Activated T-cell treated with anti-CD3 and anti-CD28 coated beads, Interleukin-2, amount 50 U/mL, for 72 hours (primary cell): ENCODE measurements around the gene GPC5. TPM values are rescaled to one million over a fixed set of nuclear protein-coding genes. Genes with fewer than 3 reads are reported as not detected.

Experiments
- ATAC-seq, 2 donors: fragments of 150-1000 bp; cut with Tn5 transposase; replicated peaks in 1 of 2; 2 replicates each; pipeline ENCODE4 v1.10.0; 2021; ENCODE audit warnings: moderate library complexity in 2 of 2, mild to moderate bottlenecking in 1 of 2
- DNase-seq, 2 donors: peaks; one replicate each; pipeline ENCODE4 v3.0.0; 2021 to 2022; ENCODE audit warnings: mixed read lengths in 1 of 2
- H3K27ac Mint-ChIP-seq: one replicate; pipeline ENCODE4 v1.8.0; 2022; ENCODE audit warnings: mild to moderate bottlenecking, moderate library complexity, mixed read lengths
- H3K27me3 Mint-ChIP-seq: one replicate; pipeline ENCODE4 v1.8.0; 2022; ENCODE audit warnings: low read depth, mixed read lengths
- H3K36me3 Mint-ChIP-seq, 2 donors: one replicate each; pipeline ENCODE4 v1.8.0; 2022; ENCODE audit warnings: mixed read lengths in 2 of 2, mild to moderate bottlenecking in 1 of 2; ENCODE audit not compliant: insufficient read depth in 2 of 2
- H3K4me1 Mint-ChIP-seq: one replicate; pipeline ENCODE4 v1.8.0; 2022; ENCODE audit warnings: low read depth, mixed read lengths
- H3K4me3 Mint-ChIP-seq, 2 donors: one replicate each; pipeline ENCODE4 v1.8.0; 2022; ENCODE audit warnings: mild to moderate bottlenecking in 2 of 2, mixed read lengths in 2 of 2, moderate library complexity in 2 of 2
- H3K9me3 Mint-ChIP-seq, 2 donors: one replicate each; pipeline ENCODE4 v1.8.0; 2022; ENCODE audit warnings: mixed read lengths in 2 of 2
- total RNA-seq, 2 donors: library from RNA; stranded (reverse); gene quantifications; one replicate each; pipeline ENCODE4 v1.2.3, GENCODE V29; 2022

The GPC5 gene
- total RNA-seq, 2 donors from 2014 or later: 0.14 TPM; not detected in 1

DNA sequence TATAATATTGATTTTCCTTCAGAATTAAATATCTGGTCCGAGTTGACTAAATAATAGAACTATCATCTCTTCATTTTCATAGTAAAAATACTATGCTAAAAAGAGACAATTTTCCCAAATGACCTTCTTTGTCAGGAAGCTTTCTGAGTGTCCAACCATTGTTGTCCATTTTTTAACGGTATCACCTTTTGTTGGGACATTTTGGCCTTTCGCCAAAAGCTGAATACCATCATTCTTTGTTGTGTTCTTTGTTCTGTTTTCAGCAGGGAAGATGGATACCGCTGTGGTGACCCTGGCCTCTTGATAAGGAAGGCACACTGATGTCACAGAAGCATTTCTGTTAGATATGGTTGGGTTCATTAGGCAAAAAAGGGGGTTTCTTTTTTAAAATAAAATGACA is 1173.8 kb downstream of the GPC5 start:
- no peak overlapping the region for H3K27ac Mint-ChIP-seq

DNA sequence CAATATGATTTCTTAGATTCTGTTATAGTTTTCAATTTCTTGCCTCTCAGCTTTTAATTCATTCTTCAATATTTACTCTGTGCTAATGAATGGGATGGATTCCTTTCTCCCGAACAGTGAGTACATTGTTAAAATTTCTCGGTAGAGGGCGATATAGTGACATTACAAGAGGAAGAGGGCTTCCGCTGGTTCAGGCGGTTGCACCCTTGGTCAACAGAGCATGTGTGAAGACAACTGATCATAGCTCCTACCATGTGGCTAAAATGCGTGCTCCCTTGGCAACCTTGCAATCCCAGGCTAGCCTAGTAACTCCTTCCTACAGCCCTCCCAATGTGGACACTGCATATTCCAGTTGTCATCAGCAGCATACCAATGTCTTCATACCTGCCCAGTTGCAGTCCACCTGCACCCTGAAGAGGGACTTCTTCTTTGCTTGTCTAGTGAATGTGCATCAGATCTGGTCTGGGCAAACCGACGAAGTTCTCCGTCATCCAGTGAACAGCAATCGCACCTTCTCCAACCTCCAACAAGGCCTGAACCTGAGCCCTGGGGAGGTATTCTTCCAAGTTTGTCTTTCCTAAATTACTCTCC is 1175.1 kb downstream of the GPC5 start:
- no peaks in the 10 kb centered on the region for H3K27me3 Mint-ChIP-seq
- H3K9me3 Mint-ChIP-seq: peaks cover 0 to 5% of the 10 kb centered on the region in 2 donors
- DNase-seq: no peak
- no peak overlapping the region for H3K4me3 Mint-ChIP-seq
- H3K27ac Mint-ChIP-seq: no peak overlapping the region
- H3K36me3 Mint-ChIP-seq: no peaks in the 10 kb centered on the region
- no peak for ATAC-seq
- no peaks in the 10 kb centered on the region for H3K4me1 Mint-ChIP-seq

More for the DNA sequence above, 1173.8 kb downstream of the GPC5 start:
- Mint-ChIP-seq H3K9me3 (peaks cover 0 to 2% of the 10 kb centered on the region in 2 donors), H3K4me1 (no peaks in the 10 kb centered on the region), H3K4me3 (no peak overlapping the region), H3K27me3 (no peaks in the 10 kb centered on the region), H3K36me3 (no peaks in the 10 kb centered on the region)
- ATAC-seq (no peak), DNase-seq (no peak)

DNA sequence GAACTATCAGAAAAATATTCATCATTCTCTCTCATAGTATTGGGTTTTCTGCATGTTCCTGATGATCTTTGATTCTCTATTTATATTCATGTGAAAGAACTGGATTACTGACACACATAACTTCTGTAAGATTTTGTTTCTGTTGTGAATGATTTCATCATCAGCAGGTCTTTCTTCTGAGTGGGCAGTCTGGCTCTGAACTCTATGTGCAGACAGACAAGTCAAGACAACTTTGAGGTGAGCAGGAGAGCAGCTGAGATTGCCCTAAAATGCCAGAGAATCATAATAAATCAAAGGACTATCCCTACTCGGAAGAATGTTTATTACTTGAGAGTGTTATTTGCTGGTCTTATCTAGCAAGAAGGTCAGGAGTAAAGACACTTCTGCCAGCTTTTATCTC is 1176.1 kb downstream of the GPC5 start:
- Mint-ChIP-seq H3K4me1 (no peaks in the 10 kb centered on the region), H3K4me3 (no peak overlapping the region), H3K27me3 (no peaks in the 10 kb centered on the region), H3K9me3 (peaks cover 0 to 7% of the 10 kb centered on the region in 2 donors), H3K36me3 (no peaks in the 10 kb centered on the region), H3K27ac (no peak overlapping the region)
- ATAC-seq (no peak), DNase-seq (no peak)

DNA sequence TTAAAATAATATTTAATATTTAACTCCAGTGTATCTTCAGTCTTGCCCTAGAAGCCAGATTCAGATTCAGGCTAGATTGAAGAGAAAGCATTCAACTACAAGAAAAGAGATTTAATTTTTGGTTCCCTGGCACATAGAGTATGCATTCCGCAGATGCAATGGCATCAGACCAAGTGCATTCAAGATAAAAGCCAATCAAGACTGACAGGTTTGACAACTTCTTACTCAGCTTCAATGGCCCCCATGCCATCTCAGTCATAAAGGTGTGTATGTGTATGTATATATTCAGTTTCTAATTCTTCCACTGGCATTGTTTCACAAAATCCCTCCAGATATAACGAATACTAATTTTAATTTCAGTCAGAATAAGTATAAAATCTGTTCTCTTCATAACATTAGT is 1177.4 kb downstream of the GPC5 start:
- H3K4me3 Mint-ChIP-seq: no peak overlapping the region
- H3K4me1 Mint-ChIP-seq: no peaks in the 10 kb centered on the region
- H3K36me3 Mint-ChIP-seq: no peaks in the 10 kb centered on the region
- H3K27ac Mint-ChIP-seq: no peak overlapping the region
- no peak for ATAC-seq
- no peaks in the 10 kb centered on the region for H3K27me3 Mint-ChIP-seq
- no peak for DNase-seq
- peaks cover 0 to 7% of the 10 kb centered on the region in 2 donors for H3K9me3 Mint-ChIP-seq

DNA sequence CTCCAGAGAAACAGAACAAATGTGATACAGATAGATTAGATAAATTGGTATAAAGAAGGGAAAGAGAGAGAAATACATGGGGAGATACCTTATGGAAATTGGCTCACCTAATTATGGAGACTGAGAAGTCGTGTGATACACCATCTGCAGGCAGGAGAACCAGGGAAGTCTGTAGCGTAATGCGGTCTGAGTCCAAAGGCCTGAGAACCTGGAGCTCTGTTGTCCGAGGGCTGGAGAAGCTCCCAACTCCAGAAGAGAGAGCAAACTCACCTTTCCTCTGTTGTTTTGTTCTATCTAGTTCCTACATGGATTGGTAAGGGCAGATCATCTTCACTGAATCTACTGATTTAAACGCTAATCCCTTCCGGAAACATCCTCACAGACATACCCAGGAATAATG is 1179.9 kb downstream of the GPC5 start:
- DNase-seq (no peak), ATAC-seq (no peak)
- Mint-ChIP-seq H3K27ac (no peak overlapping the region), H3K36me3 (no peaks in the 10 kb centered on the region), H3K4me1 (no peaks in the 10 kb centered on the region), H3K4me3 (no peak overlapping the region), H3K27me3 (no peaks in the 10 kb centered on the region), H3K9me3 (peaks cover 4 to 9% of the 10 kb centered on the region in 2 donors)

DNA sequence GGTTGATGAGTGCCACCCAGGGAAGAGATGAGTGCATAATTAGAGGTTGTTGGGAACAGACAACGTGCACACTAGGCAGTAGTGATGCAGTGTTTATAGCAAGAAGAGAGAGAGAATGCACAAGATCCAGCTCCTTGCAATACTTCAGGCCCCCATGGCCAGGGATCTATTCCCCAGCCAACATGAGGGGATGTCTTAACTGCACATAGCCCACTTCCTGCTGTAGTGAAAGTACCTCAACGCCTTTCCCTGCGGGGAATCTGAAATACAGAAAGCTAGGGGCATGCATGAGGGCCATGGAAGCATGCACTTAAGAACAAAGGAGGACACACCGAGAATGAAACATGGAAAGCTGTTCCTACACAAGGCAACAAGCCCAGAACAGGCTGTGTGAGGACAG is 1191.5 kb downstream of the GPC5 start:
- no peak for DNase-seq
- H3K27me3 Mint-ChIP-seq: no peaks in the 10 kb centered on the region
- H3K4me3 Mint-ChIP-seq: no peak overlapping the region
- H3K36me3 Mint-ChIP-seq: no peaks in the 10 kb centered on the region
- peaks cover 15 to 19% of the 10 kb centered on the region in 2 donors for H3K9me3 Mint-ChIP-seq
- ATAC-seq: no peak
- no peaks in the 10 kb centered on the region for H3K4me1 Mint-ChIP-seq
- no peak overlapping the region for H3K27ac Mint-ChIP-seq

DNA sequence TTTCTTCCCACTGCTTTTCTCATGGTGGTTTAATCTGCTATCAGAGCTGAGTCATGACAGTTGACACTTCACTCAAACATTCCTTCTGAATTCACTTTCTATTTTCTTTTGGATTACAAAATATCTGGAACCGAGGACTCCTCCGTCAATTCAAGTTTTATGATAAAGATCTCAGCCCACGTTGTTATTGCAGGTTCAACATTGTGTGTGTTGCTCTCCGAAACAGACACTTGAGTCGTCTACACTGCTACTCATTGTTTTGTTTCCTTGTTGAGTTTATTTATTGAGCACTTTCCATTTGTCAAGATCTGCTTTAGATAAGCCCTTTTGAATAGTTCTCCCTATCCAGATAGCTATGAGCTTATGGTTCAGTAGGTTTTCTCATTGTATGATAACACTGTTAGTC is 1192.1 kb downstream of the GPC5 start:
- Mint-ChIP-seq H3K27ac (no peak overlapping the region), H3K4me3 (no peak overlapping the region), H3K9me3 (peaks cover 13 to 19% of the 10 kb centered on the region in 2 donors), H3K27me3 (no peaks in the 10 kb centered on the region), H3K36me3 (no peaks in the 10 kb centered on the region), H3K4me1 (no peaks in the 10 kb centered on the region)
- ATAC-seq: no peak
- DNase-seq: no peak

DNA sequence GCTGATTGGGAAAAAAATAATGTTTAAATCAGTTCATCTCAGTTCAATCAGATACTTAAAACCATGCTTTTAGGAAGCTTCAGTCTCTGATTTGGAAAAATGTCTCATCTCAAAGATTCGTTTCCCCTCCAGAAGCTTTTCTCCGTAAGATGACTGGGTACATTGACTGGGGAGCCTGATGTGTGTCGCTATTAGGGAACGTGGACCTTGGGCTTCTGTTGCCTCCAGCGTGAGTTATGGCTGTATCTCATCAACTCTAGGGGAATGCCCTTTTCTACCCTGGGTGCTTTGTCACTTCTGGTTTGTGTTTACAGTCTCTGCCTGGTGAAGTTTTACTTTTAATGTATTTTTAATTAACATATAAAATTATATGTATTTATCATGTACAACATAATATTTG is 1192.7 kb downstream of the GPC5 start:
- H3K4me1 Mint-ChIP-seq: no peaks in the 10 kb centered on the region
- no peak overlapping the region for H3K27ac Mint-ChIP-seq

DNA sequence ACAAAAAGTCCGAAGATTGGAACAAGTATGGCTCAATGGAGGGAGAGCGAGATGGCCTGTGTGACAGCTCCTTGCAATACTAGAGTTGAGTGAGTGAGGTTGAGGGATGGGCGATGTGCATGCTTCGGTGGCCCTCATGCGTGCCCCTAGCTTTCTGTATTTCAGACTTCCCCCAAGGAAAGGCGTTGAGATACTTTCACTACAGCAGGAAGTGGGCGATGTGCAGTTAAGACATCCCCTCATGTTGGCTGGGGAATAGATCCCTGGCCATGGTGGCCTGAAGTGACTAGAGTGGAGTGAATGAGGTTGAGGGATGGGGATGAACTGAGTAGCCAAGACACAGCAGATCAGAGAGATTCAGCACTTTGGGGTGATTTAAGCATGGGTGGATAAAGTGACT is 1194.3 kb downstream of the GPC5 start:
- Mint-ChIP-seq H3K4me3 (no peak overlapping the region), H3K36me3 (no peaks in the 10 kb centered on the region), H3K27ac (no peak overlapping the region), H3K4me1 (no peaks in the 10 kb centered on the region), H3K9me3 (peaks cover 11 to 19% of the 10 kb centered on the region in 2 donors), H3K27me3 (no peaks in the 10 kb centered on the region)
- DNase-seq: no peak
- ATAC-seq: no peak

More for the DNA sequence above, 1192.7 kb downstream of the GPC5 start:
- ATAC-seq (no peak), DNase-seq (no peak)
- Mint-ChIP-seq H3K9me3 (peaks cover 13 to 19% of the 10 kb centered on the region in 2 donors), H3K4me3 (no peak overlapping the region), H3K36me3 (no peaks in the 10 kb centered on the region), H3K27me3 (no peaks in the 10 kb centered on the region)

DNA sequence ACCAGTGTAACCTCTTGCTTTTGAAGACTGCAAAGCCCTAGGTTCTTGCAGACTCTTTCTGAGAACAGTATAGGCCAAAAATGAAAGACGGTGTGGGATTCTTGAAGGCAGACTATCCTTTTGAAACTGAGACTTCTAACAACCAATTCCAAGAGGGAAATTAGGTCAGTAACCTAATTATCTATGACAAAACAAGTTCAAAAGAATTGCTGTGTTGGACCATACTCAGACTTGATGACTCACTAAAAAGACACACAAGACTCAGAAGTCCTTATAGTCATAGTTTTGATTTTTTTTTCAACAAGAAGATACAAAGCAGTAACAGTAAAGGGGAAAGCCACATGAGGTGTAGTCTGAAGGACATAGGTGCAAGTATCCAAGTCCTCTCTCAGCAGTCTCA is 1204.1 kb downstream of the GPC5 start:
- Mint-ChIP-seq H3K36me3 (no peaks in the 10 kb centered on the region), H3K27me3 (no peaks in the 10 kb centered on the region), H3K4me1 (no peaks in the 10 kb centered on the region), H3K9me3 (peaks cover 3 to 12% of the 10 kb centered on the region in 2 donors), H3K4me3 (no peak overlapping the region), H3K27ac (no peak overlapping the region)
- ATAC-seq: no peak
- no peak for DNase-seq

DNA sequence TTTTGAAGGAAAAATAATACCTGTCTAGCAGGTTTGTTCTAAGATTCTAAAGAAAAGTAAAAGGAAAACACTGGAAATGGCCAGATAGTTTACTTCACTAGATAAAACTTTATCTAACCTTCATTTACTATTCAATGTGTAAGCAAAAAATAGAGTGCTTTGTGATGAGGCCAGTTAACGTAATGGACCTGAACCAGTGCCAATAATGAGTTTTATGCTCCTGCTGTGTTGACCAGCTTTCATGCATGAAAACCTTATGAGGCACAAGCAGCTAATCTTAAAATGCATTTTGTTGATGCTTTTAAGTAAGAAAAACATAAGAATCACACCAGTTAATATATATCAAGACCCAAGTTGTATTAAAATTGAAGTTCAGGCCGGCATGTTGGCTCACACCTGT is 1211.0 kb downstream of the GPC5 start:
- no peak for DNase-seq
- Mint-ChIP-seq H3K27me3 (no peaks in the 10 kb centered on the region), H3K4me1 (no peaks in the 10 kb centered on the region), H3K9me3 (no peaks in the 10 kb centered on the region), H3K27ac (no peak overlapping the region), H3K4me3 (no peak overlapping the region), H3K36me3 (no peaks in the 10 kb centered on the region)
- no peak for ATAC-seq

DNA sequence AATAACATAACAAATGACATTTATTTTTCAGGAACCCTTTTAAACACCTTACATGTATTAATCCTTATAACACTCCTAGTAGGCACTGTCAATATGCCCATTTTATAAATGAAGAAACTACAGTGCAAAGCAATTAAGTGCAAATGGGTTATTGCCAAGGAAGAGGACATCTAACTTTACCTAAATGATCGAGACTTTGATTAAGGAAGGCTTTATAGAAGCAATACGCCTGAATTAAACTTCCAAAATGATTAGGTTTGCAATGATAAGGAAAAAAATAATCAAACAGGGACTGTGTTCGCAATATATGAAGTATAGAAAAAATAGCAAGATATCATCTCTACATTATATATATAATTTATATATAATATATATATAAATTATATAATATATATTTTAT is 1214.5 kb downstream of the GPC5 start:
- H3K4me3 Mint-ChIP-seq: no peak overlapping the region
- no peak for ATAC-seq
- H3K36me3 Mint-ChIP-seq: no peaks in the 10 kb centered on the region
- H3K27ac Mint-ChIP-seq: no peak overlapping the region
- H3K4me1 Mint-ChIP-seq: no peaks in the 10 kb centered on the region
- DNase-seq: no peak
- no peaks in the 10 kb centered on the region for H3K27me3 Mint-ChIP-seq
- peaks cover 0 to 3% of the 10 kb centered on the region in 2 donors for H3K9me3 Mint-ChIP-seq

DNA sequence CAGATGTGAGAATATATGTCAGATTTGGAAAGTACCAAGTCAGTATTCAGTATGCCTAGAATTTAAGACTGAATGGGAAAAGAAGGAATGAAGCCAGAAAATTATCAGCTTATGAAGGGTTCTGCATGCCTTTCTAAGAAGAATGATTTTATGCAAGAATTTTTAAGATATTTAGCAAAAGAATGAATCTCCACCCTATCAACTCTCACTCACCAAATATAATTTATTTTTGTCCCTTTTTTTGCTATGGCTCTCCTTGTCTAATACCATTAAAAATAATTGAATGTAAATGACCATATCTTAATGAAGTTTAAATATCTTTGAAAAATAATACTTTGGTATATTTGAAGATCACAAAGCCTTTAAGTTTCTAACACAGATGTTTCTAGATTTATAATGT is 1215.5 kb downstream of the GPC5 start:
- ATAC-seq (no peak), DNase-seq (no peak)
- Mint-ChIP-seq H3K9me3 (peaks cover 0 to 3% of the 10 kb centered on the region in 2 donors), H3K27ac (no peak overlapping the region), H3K4me1 (no peaks in the 10 kb centered on the region), H3K27me3 (no peaks in the 10 kb centered on the region), H3K36me3 (no peaks in the 10 kb centered on the region), H3K4me3 (no peak overlapping the region)

DNA sequence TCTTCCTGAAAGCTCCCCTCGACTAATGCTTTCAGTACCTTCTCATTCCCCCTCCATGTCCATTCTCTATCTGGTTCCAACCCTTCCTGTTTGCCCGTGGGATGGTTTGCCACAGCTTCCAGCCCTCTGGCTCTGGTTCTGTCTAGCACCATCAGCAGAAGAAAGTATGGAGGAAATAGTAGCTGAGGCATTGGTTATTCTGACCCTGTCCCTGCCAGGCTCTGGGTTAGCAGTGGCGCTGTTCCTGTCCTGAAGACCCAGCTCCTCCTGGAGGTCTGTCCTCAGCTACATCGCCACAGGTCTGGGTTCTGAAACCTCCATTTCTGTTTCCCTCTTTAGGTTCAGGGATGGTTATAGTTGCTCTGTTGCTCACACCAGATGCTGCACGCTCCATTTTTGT is 1223.6 kb downstream of the GPC5 start:
- DNase-seq (no peak), ATAC-seq (no peak)
- Mint-ChIP-seq H3K4me1 (no peaks in the 10 kb centered on the region), H3K27ac (no peak overlapping the region), H3K4me3 (no peak overlapping the region), H3K9me3 (peaks cover 2 to 8% of the 10 kb centered on the region in 2 donors), H3K36me3 (no peaks in the 10 kb centered on the region), H3K27me3 (no peaks in the 10 kb centered on the region)
